CD4-positive, alpha-beta T cell treated with Interleukin-12 subunit alpha and Interleukin-12 subunit beta, for 1 hour (primary cell): ENCODE data around the gene LDB2.

Source experiments
- DNase-seq: peaks from one replicate; pipeline ENCODE4 v3.0.0-alpha.2; 2020

The LDB2 gene

DNA sequence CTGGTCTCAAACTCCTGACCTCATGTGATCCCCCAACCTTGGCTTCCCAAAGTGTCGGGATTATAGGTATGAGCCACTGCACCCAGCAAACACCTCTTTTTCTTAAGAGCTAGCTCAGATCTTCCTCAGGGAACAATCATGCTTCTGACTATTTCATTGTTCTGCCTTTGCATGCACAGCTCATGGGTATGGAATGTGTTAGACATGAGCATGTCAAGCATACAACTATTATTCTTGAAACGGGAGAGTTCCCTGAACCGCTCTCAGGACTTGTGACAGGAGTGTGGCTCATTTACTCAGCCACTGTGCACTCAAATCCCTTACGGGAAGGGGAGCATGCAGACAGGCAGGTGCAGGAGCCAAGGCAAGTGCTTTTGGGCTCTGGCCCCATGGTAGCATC, 440.5 kb downstream of the LDB2 start:
- no peak for DNase-seq
